ENCODE data around the gene GLIS1. TPM values are rescaled to one million over a fixed set of nuclear protein-coding genes. Genes with fewer than 3 reads are reported as not detected.

Gene GLIS1
- total and polyA plus RNA-seq, 2 of the 8 experiments (the other 6 are each of a cell fraction or from before 2014, with no cell fraction given): 0.15 to 0.22 TPM

DNA sequence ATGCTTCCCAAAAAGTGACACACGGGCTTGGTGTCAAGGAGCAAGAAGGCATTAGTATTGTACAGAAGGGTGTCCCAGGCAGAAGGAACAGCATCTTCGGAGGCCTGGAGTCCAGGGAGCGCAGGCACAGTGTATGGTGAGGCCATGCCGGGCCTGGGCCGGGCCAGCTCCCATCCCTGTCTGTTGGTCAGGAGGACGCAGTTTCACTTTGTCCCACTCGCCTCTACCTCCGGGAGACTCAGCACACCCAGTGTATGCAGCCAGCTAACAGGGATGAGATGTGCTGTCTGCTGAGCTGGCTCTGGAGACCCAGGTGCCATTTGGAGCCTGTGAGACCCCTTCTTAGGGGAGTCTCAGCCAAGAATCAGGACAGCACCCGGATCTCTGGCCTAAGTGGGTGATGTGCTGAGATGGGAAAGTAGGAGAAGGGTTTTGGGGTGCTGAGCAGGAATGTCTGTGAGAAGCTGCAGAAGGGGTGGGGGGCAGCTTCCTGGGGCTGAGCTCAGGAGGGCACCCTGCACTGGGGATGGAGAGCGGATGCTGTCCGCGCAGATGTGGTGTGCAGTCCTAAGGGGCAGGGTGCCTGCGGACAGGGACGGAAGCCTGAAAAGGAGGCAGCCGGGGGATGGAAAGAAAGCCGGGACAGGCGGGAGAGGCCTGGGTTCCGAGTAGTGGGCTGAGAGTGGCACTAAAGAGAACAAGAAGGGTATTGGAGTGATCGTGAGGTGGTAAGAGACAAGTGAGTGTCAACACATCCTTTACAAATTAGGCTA lies 254.1 kb downstream of the GLIS1 start:
- peak overlapping the region; percentile 20 for H2BK15ac ChIP-seq (ENCODE audit: low read length)
- peak overlapping the region; percentile 82; the same call in 1 of the 2 replicates for H2BK12ac ChIP-seq (ENCODE audit: low read depth, low read length)
- H3K18ac ChIP-seq (ENCODE audit: extremely low read depth, low read length): peak overlapping the region; percentile 79; the same call in 1 of the 2 replicates
- FAIRE-seq (no peak), DNase-seq (ENCODE audit: low read depth in 1 of 2, low spot score in 2 of 2) (no peak)
- H4K8ac ChIP-seq (ENCODE audit: extremely low read depth, insufficient read depth, low read length): no peak overlapping the region; the same call in 1 of the 2 replicates
- H3K23me2 ChIP-seq (ENCODE audit: low read depth, low read length): no peaks in the 10 kb centered on the region
- H2BK5ac ChIP-seq (ENCODE audit: low read depth, low read length): 0 out of 2 replicates have a peak overlapping the region, but pooled peaks have one; percentile 31
- 0 out of 2 replicates have a peak overlapping the region, but pooled peaks have one; percentile 90 for H2AFZ ChIP-seq (ENCODE audit: low read length)
- no peaks in the 10 kb centered on the region for H3K36me3 ChIP-seq (ENCODE audit: control insufficient read depth in 2 of 4, insufficient read depth in 4 of 4, low read length in 3 of 4)
- no peak overlapping the region for H3K56ac ChIP-seq (replicated peaks; ENCODE audit: insufficient read length, low read depth, low read length)
- H2BK120ac ChIP-seq (replicated peaks; ENCODE audit: low read depth, low read length): no peak overlapping the region
- H3K23ac ChIP-seq (ENCODE audit: insufficient read length): no peak overlapping the region
- peak overlapping the region; percentile 57 for H4K91ac ChIP-seq (replicated peaks; ENCODE audit: insufficient read length, low read length)
- H3K14ac ChIP-seq (ENCODE audit: insufficient read length): no peak overlapping the region
- peaks cover 0 to 3% (median 2%) of the 10 kb centered on the region in 4 experiments; a peak in 2 of 7 replicates for H3K27me3 ChIP-seq (replicated peaks in 1 of 4; ENCODE audit: control insufficient read depth in 3 of 4, extremely low read depth in 1 of 4, insufficient read depth in 3 of 4, low read length in 3 of 4)
- no peak overlapping the region for H3K4ac ChIP-seq (replicated peaks; ENCODE audit: insufficient read length, low read depth, low read length)
- H3K9ac ChIP-seq (replicated peaks in 1 of 4; ENCODE audit: extremely low read depth in 1 of 4, low read depth in 3 of 4, low read length in 3 of 4): no peak overlapping the region; a peak in 1 of 7 replicates
- H3K4me2 ChIP-seq (ENCODE audit: insufficient read depth in 1 of 2, low read depth in 2 of 2, low read length in 2 of 2): no peak overlapping the region
- no peaks in the 10 kb centered on the region for H3K79me2 ChIP-seq (ENCODE audit: control insufficient read depth in 1 of 2, insufficient read depth in 2 of 2, low read length in 2 of 2)
- no peaks in the 10 kb centered on the region for H4K20me1 ChIP-seq (replicated peaks in 1 of 2; ENCODE audit: control insufficient read depth in 1 of 2, insufficient read depth in 2 of 2, low read length in 2 of 2)
- H3K27ac ChIP-seq (ENCODE audit: low read depth, low read length): no peak overlapping the region
- H4K5ac ChIP-seq (ENCODE audit: insufficient read length, low read depth, low read length): no peak overlapping the region
- H3K4me3 ChIP-seq (ENCODE audit: extremely low read depth in 1 of 4, insufficient read depth in 2 of 4, low read depth in 3 of 4, low read length in 4 of 4): no peak overlapping the region
- H3K79me1 ChIP-seq (ENCODE audit: low read depth, low read length): no peaks in the 10 kb centered on the region
- POLR2A ChIA-PET (ENCODE audit: partially characterized antibody): no interaction called here
- CTCF ChIA-PET (ENCODE audit: partially characterized antibody): interaction anchor here (0.8 to 9.7 kb wide), 47 partner anchors 8 to 280 kb away, joined by 3 to 264 read pairs (median 7); no protein-coding TSS in a partner anchor
- no peak overlapping the region for H2BK20ac ChIP-seq (ENCODE audit: low read length)
- WGBS, 2 experiments (ENCODE audit: extremely low coverage in 1 of 2, insufficient coverage in 1 of 2, insufficient read length in 1 of 2, insufficient replicate concordance in 2 of 2, low coverage in 1 of 2, low lambda C conversion rate in 2 of 2, missing lambda C conversion rate in 1 of 2): 84% methylated on average over 19 of the region's 19 CpGs; no CpG with 5 or more reads in 1 of the 2 experiments
- peaks cover 0 to 12% (median 3%) of the 10 kb centered on the region in 4 experiments; a peak in 5 of 7 replicates for H3K4me1 ChIP-seq (replicated peaks in 1 of 4; ENCODE audit: control insufficient read depth in 3 of 4, insufficient read depth in 4 of 4, low read length in 3 of 4)
- H3K9me3 ChIP-seq (ENCODE audit: insufficient read depth in 2 of 2, low read depth in 1 of 2, low read length in 1 of 2): peaks cover 0 to 2% of the 10 kb centered on the region in 2 experiments; a peak in 1 of 4 replicates
- H2AK5ac ChIP-seq (ENCODE audit: low read depth, low read length): no peak overlapping the region
- TF ChIP-seq TCF12 (IDR thresholded peaks at IDR 0.05; ENCODE audit: low read depth, low read length) (no peak), RXRA (IDR thresholded peaks at IDR 0.05; ENCODE audit: insufficient read depth, low read depth, low read length) (no peak), MAFK (IDR thresholded peaks at IDR 0.05; ENCODE audit: low read depth, low read length) (no peak), SP1 (IDR thresholded peaks at IDR 0.05; ENCODE audit: low read depth, low read length) (no peak), SP2 (IDR thresholded peaks at IDR 0.05; ENCODE audit: low read length) (no peak), SIN3A (conservative IDR thresholded peaks at IDR 0.05 in 1 of 2, IDR thresholded peaks at IDR 0.05 in 1 of 2; ENCODE audit: low read depth in 1 of 2, low read length in 2 of 2) (no peak)
- TF ChIP-seq, protein P1, sequence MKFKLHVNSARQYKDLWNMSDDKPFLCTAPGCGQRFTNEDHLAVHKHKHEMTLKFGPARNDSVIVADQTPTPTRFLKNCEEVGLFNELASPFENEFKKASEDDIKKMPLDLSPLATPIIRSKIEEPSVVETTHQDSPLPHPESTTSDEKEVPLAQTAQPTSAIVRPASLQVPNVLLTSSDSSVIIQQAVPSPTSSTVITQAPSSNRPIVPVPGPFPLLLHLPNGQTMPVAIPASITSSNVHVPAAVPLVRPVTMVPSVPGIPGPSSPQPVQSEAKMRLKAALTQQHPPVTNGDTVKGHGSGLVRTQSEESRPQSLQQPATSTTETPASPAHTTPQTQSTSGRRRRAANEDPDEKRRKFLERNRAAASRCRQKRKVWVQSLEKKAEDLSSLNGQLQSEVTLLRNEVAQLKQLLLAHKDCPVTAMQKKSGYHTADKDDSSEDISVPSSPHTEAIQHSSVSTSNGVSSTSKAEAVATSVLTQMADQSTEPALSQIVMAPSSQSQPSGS (IDR thresholded peaks at IDR 0.05; ENCODE audit: low read length): no peak
- TF ChIP-seq, protein P2, sequence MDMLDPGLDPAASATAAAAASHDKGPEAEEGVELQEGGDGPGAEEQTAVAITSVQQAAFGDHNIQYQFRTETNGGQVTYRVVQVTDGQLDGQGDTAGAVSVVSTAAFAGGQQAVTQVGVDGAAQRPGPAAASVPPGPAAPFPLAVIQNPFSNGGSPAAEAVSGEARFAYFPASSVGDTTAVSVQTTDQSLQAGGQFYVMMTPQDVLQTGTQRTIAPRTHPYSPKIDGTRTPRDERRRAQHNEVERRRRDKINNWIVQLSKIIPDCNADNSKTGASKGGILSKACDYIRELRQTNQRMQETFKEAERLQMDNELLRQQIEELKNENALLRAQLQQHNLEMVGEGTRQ (IDR thresholded peaks at IDR 0.05; ENCODE audit: low read length): no peak

All from H1 (cell line).